ENCODE measurements around the gene REEP1.

The REEP1 gene

GRCh38 chr2:86213699-86214502 is 123.5 kb downstream of the REEP1 start:
- DNase-seq (ENCODE audit: low read depth), result peak; percentile 62
- TF ChIP-seq, protein P1, sequence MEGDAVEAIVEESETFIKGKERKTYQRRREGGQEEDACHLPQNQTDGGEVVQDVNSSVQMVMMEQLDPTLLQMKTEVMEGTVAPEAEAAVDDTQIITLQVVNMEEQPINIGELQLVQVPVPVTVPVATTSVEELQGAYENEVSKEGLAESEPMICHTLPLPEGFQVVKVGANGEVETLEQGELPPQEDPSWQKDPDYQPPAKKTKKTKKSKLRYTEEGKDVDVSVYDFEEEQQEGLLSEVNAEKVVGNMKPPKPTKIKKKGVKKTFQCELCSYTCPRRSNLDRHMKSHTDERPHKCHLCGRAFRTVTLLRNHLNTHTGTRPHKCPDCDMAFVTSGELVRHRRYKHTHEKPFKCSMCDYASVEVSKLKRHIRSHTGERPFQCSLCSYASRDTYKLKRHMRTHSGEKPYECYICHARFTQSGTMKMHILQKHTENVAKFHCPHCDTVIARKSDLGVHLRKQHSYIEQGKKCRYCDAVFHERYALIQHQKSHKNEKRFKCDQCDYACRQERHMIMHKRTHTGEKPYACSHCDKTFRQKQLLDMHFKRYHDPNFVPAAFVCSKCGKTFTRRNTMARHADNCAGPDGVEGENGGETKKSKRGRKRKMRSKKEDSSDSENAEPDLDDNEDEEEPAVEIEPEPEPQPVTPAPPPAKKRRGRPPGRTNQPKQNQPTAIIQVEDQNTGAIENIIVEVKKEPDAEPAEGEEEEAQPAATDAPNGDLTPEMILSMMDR (conservative IDR thresholded peaks at IDR 0.05; ENCODE audit: low read depth, low read length), result no peak
- no peak overlapping the region for H3K4me3 ChIP-seq (ENCODE audit: low read length)

- DNase-seq (ENCODE audit: low read depth), result no peak
- no peak overlapping the region for H3K4me3 ChIP-seq (ENCODE audit: low read length)
- TF ChIP-seq, protein P1 (conservative IDR thresholded peaks at IDR 0.05; ENCODE audit: low read depth, low read length), result no peak
Measured at GRCh38 chr2:86213056-86213455, 124.4 kb downstream of the REEP1 start.

GRCh38 chr2:86211796-86212188 is 125.6 kb downstream of the REEP1 start:
- TF ChIP-seq, protein P1 (conservative IDR thresholded peaks at IDR 0.05; ENCODE audit: low read depth, low read length), result no peak
- H3K4me3 ChIP-seq (ENCODE audit: low read length), result no peak overlapping the region
- no peak for DNase-seq (ENCODE audit: low read depth)

DNA sequence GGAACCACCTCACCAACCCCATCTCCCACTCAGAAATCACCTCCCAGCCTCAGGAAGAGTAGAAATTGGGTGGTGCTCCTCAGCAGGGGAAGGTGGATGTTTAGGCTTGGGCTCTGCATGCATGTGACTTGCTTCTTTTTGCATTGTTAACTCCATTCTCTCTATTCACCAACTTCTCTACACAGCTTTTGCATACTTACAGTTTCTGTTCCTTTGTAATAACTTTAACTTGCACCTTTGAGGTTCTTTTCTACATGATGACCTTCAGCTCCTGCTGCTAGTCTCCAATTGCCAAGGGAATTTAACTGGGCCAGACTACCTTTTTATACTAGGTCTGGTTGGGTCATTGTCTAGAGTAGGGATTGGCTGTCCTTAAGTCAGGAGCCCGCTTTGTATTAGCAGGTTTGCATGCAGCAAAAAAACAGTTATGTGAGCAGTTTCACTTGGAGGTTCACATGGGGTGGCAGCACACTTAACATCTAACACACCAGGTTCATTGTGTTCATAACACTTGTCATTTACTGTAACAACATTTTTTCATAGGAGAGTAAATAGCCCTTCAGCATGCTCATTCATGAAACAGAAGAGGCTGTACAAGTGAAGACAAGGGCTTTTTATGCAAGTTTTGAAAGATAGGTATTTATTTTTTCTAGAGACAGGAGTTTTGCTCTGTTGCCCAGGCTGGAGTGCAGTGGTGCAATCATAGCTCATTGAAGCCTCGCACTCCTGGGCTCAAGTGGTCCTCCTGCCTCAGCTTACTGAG is 126.2 kb downstream of the REEP1 start:
- DNase-seq (ENCODE audit: low read depth), result no peak
- TF ChIP-seq, protein P1 (conservative IDR thresholded peaks at IDR 0.05; ENCODE audit: low read depth, low read length), result no peak
- H3K4me3 ChIP-seq (ENCODE audit: low read length), result no peak overlapping the region

DNA sequence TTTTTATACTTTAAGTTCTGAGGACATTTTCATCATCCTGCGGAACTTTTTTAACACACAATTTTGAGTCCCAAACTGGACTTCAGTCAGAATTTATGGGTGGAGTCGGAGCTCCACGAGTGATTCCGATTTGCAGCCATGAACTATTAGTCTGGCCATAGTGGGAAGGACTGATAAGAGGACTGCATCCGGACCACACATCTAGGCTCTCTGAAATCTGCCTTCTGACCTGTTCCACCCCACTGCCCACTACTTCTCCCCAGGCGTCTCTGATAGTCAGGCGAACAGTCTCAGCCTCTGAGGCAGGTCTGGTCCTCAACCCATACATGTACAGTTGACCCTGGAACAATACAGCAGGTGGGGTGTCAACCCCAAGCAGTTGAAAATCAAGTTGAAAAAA is 133.0 kb downstream of the REEP1 start:
- TF ChIP-seq, protein P1 (conservative IDR thresholded peaks at IDR 0.05; ENCODE audit: low read depth, low read length), result no peak
- DNase-seq (ENCODE audit: low read depth), result no peak
- H3K4me3 ChIP-seq (ENCODE audit: low read length), result no peak overlapping the region

- TF ChIP-seq, protein P1 (conservative IDR thresholded peaks at IDR 0.05; ENCODE audit: low read depth, low read length), result no peak
- no peak for DNase-seq (ENCODE audit: low read depth)
- H3K4me3 ChIP-seq (ENCODE audit: low read length), result no peak overlapping the region
Measured at GRCh38 chr2:86203614-86204013, 133.8 kb downstream of the REEP1 start.

All from retinal pigment epithelial cell (primary cell).